HTR-8/SVneo (cell line): ENCODE measurements around the gene TBC1D22B.

ENCODE experiments used
- DNase-seq: peaks from one replicate; pipeline ENCODE4 v3.0.0; 2011; ENCODE audit warnings: low spot score, mixed read lengths; ENCODE audit not compliant: insufficient read length
- FAIRE-seq: peaks from 2 replicates; lab custom pipeline; 2011; peaks lifted over from hg19 to GRCh38; lab: Jason Lieb, UNC

The TBC1D22B gene

DNA sequence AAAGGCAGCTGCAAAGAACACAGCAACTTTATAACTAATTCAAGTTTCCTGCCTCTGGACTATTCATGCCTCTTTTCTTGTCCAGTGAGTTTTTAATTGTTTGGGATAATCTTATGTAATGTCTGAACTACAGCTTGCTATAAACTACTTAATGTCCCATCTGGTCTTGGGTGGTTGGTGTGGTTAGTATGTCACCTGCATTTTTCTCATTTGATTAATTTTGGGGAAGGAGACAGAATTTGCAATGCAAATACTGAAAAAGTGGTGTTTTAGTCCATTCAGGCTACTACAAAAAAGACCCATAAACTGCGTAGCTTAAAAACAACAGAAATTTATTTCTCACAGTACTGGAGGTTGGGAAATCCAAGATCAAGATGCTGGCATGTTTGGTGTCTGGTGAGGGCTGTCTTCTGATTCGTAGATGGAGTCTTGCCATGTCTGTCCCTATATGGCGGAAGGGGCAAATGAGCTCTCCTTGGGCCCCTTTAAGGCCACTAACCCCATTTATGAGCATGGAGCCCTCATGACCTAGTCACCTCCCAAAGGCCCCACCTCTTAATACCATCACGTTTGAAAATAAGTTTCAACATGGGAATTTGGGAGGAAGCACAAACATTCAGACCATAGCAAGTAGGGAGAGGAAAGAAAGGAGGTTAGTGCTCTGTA is 118.6 kb downstream of the TBC1D22B start:
- DNase-seq (no peak), FAIRE-seq (no peak)

- FAIRE-seq (no peak), DNase-seq (peak; percentile 47)
Measured at GRCh38 chr6:37381579-37381978, 124.0 kb downstream of the TBC1D22B start.
